Ishikawa (cell line): ENCODE measurements around the gene PDE3B.

ENCODE experiments used
- EGR1 ChIP-seq: IDR thresholded peaks from 2 replicates; pipeline ENCODE4 v1.6.1; 2012
- EP300 ChIP-seq: IDR thresholded peaks from 2 replicates; pipeline ENCODE4 v1.6.1; 2012; ENCODE audit warnings: borderline replicate concordance
- FOXM1 ChIP-seq: IDR thresholded peaks from 2 replicates; pipeline ENCODE4 v1.6.1; 2012; ENCODE audit warnings: low read depth, borderline replicate concordance
- MAX ChIP-seq: IDR thresholded peaks from 2 replicates; pipeline ENCODE4 v1.6.1; 2012
- RAD21 ChIP-seq: IDR thresholded peaks from 2 replicates; pipeline ENCODE4 v1.6.1; 2012; ENCODE audit warnings: low read depth
- TAF1 ChIP-seq: IDR thresholded peaks from 2 replicates; pipeline ENCODE4 v1.6.1; 2012; ENCODE audit warnings: low read depth, mild to moderate bottlenecking
- TEAD4 ChIP-seq: IDR thresholded peaks from 2 replicates; pipeline ENCODE4 v1.6.1; 2012
- TF ChIP-seq, protein P1 (sequence below): IDR thresholded peaks from 2 replicates; pipeline ENCODE4 v1.6.1; 2012

GRCh38 chr11:14872032-14872431 is 228.4 kb downstream of the PDE3B start:
- TF ChIP-seq TEAD4 (no peak), TAF1 (no peak), MAX (no peak), FOXM1 (no peak), RAD21 (no peak), EP300 (no peak), EGR1 (no peak)
- TF ChIP-seq, protein P1, sequence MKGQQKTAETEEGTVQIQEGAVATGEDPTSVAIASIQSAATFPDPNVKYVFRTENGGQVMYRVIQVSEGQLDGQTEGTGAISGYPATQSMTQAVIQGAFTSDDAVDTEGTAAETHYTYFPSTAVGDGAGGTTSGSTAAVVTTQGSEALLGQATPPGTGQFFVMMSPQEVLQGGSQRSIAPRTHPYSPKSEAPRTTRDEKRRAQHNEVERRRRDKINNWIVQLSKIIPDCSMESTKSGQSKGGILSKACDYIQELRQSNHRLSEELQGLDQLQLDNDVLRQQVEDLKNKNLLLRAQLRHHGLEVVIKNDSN = no peak
